Activated naive CD8-positive, alpha-beta T cell treated with anti-CD3 and anti-CD28 coated beads, Interleukin-2, amount 50 U/mL, for 24 hours (primary cell): ENCODE results near the gene PCSK2.
"Not testable (repeated sequence)": the region's sequence is repeated elsewhere in the genome, so short reads cannot be mapped to it uniquely, and the experiment has no call there.

ENCODE experiments used
- ATAC-seq: fragments of 150-1000 bp; cut with Tn5 transposase; one replicate; pipeline ENCODE4 v1.10.0; 2021
- DNase-seq: peaks from one replicate; pipeline ENCODE4 v3.0.0; 2021
- H3K27ac Mint-ChIP-seq: one replicate; pipeline ENCODE4 v1.8.0; 2021; ENCODE audit warnings: mild to moderate bottlenecking, mixed read lengths
- H3K27me3 Mint-ChIP-seq: one replicate; pipeline ENCODE4 v1.8.0; 2021; ENCODE audit warnings: mixed read lengths
- H3K36me3 Mint-ChIP-seq: one replicate; pipeline ENCODE4 v1.8.0; 2021; ENCODE audit warnings: low read depth, mixed read lengths
- H3K4me1 Mint-ChIP-seq: one replicate; pipeline ENCODE4 v1.8.0; 2021; ENCODE audit warnings: mixed read lengths
- H3K4me3 Mint-ChIP-seq: one replicate; pipeline ENCODE4 v1.8.0; 2021; ENCODE audit warnings: mild to moderate bottlenecking, moderate library complexity, mixed read lengths
- H3K9me3 Mint-ChIP-seq: one replicate; pipeline ENCODE4 v1.8.0; 2021; ENCODE audit warnings: mixed read lengths

Gene PCSK2

GRCh38 chr20:17226410-17227218, at the start of gene PCSK2:
PCSK2 (plus strand) TSS chr20:17227040; CDS start chr20:17227306, 266 bp downstream.
- H3K4me3 Mint-ChIP-seq = no peak within 1 kb of the TSS
- no peak for DNase-seq
- H3K27me3 Mint-ChIP-seq = peaks cover 58% of the 10 kb centered on the region
- no peaks in the 10 kb centered on the region for H3K36me3 Mint-ChIP-seq
- no peaks in the 10 kb centered on the region for H3K9me3 Mint-ChIP-seq
- H3K27ac Mint-ChIP-seq = no peak within 1 kb of the TSS
- H3K4me1 Mint-ChIP-seq = no peaks in the 10 kb centered on the region
- no peak for ATAC-seq

- ATAC-seq (no peak), DNase-seq (no peak)
- Mint-ChIP-seq H3K27ac (no peak overlapping the region), H3K9me3 (peaks cover 11% of the 10 kb centered on the region), H3K4me1 (no peaks in the 10 kb centered on the region), H3K27me3 (peaks cover 1% of the 10 kb centered on the region), H3K36me3 (no peaks in the 10 kb centered on the region), H3K4me3 (no peak overlapping the region)
Measured at GRCh38 chr20:17177341-17177740, 49.5 kb upstream of the PCSK2 start.

GRCh38 chr20:17179840-17180239, 47.0 kb upstream of the PCSK2 start:
- Mint-ChIP-seq H3K27ac (no peak overlapping the region), H3K4me1 (no peaks in the 10 kb centered on the region), H3K9me3 (peaks cover 22% of the 10 kb centered on the region)

GRCh38 chr20:17189976-17190695, 36.7 kb upstream of the PCSK2 start:
- Mint-ChIP-seq H3K27me3 (no peaks in the 10 kb centered on the region), H3K4me3 (no peak overlapping the region), H3K27ac (no peak overlapping the region), H3K4me1 (no peaks in the 10 kb centered on the region), H3K36me3 (no peaks in the 10 kb centered on the region), H3K9me3 (peaks cover 4% of the 10 kb centered on the region)
- DNase-seq (no peak), ATAC-seq (no peak)

More at GRCh38 chr20:17179840-17180239, 47.0 kb upstream of the PCSK2 start:
- DNase-seq (no peak), ATAC-seq (no peak)
- Mint-ChIP-seq H3K27me3 (peaks cover 1% of the 10 kb centered on the region), H3K36me3 (no peaks in the 10 kb centered on the region), H3K4me3 (no peak overlapping the region)

GRCh38 chr20:17197041-17197440, 29.8 kb upstream of the PCSK2 start:
- DNase-seq (no peak), ATAC-seq (no peak)
- no peak overlapping the region for H3K4me3 Mint-ChIP-seq
- no peaks in the 10 kb centered on the region for H3K9me3 Mint-ChIP-seq
- no peaks in the 10 kb centered on the region for H3K27me3 Mint-ChIP-seq
- H3K4me1 Mint-ChIP-seq = no peaks in the 10 kb centered on the region
- no peak overlapping the region for H3K27ac Mint-ChIP-seq
- no peaks in the 10 kb centered on the region for H3K36me3 Mint-ChIP-seq

- ATAC-seq (no peak), DNase-seq (no peak)
- H3K36me3 Mint-ChIP-seq = no peaks in the 10 kb centered on the region
- no peak overlapping the region for H3K4me3 Mint-ChIP-seq
- no peaks in the 10 kb centered on the region for H3K9me3 Mint-ChIP-seq
- H3K4me1 Mint-ChIP-seq = no peaks in the 10 kb centered on the region
- H3K27ac Mint-ChIP-seq = no peak overlapping the region
- H3K27me3 Mint-ChIP-seq = no peaks in the 10 kb centered on the region
Measured at GRCh38 chr20:17202030-17202429, 24.8 kb upstream of the PCSK2 start.

- Mint-ChIP-seq H3K4me1 (no peaks in the 10 kb centered on the region), H3K36me3 (no peaks in the 10 kb centered on the region), H3K27me3 (no peaks in the 10 kb centered on the region), H3K27ac (no peak overlapping the region), H3K4me3 (no peak overlapping the region), H3K9me3 (no peaks in the 10 kb centered on the region)
- no peak for ATAC-seq
- DNase-seq = no peak
Measured at GRCh38 chr20:17202673-17203072, 24.2 kb upstream of the PCSK2 start.

GRCh38 chr20:17205084-17205813, 21.6 kb upstream of the PCSK2 start:
- no peak for DNase-seq
- no peaks in the 10 kb centered on the region for H3K36me3 Mint-ChIP-seq
- no peak for ATAC-seq
- no peak overlapping the region for H3K4me3 Mint-ChIP-seq
- H3K27me3 Mint-ChIP-seq = no peaks in the 10 kb centered on the region
- no peak overlapping the region for H3K27ac Mint-ChIP-seq
- no peaks in the 10 kb centered on the region for H3K9me3 Mint-ChIP-seq
- H3K4me1 Mint-ChIP-seq = no peaks in the 10 kb centered on the region

GRCh38 chr20:17210387-17210786, 16.5 kb upstream of the PCSK2 start:
- DNase-seq = no peak
- Mint-ChIP-seq H3K9me3 (no peaks in the 10 kb centered on the region), H3K4me1 (no peaks in the 10 kb centered on the region), H3K27me3 (no peaks in the 10 kb centered on the region), H3K27ac (no peak overlapping the region), H3K4me3 (no peak overlapping the region), H3K36me3 (no peaks in the 10 kb centered on the region)
- ATAC-seq = no peak

- Mint-ChIP-seq H3K36me3 (no peaks in the 10 kb centered on the region), H3K27me3 (no peaks in the 10 kb centered on the region), H3K4me3 (no peak overlapping the region), H3K9me3 (no peaks in the 10 kb centered on the region), H3K27ac (no peak overlapping the region), H3K4me1 (no peaks in the 10 kb centered on the region)
- no peak for ATAC-seq
- no peak for DNase-seq
Measured at GRCh38 chr20:17210983-17211382, 15.9 kb upstream of the PCSK2 start.

- Mint-ChIP-seq H3K27ac (no peak overlapping the region), H3K4me1 (no peaks in the 10 kb centered on the region), H3K9me3 (no peaks in the 10 kb centered on the region), H3K27me3 (no peaks in the 10 kb centered on the region), H3K4me3 (no peak overlapping the region), H3K36me3 (no peaks in the 10 kb centered on the region)
- ATAC-seq (no peak), DNase-seq (no peak)
Measured at GRCh38 chr20:17215167-17215566, 11.7 kb upstream of the PCSK2 start.

GRCh38 chr20:17219856-17220255, 7.0 kb upstream of the PCSK2 start:
- not testable (repeated sequence) for H3K27ac Mint-ChIP-seq, H3K9me3 Mint-ChIP-seq

GRCh38 chr20:17223553-17223952, 3.3 kb upstream of the PCSK2 start:
- H3K9me3 Mint-ChIP-seq = no peaks in the 10 kb centered on the region
- H3K27me3 Mint-ChIP-seq = peaks cover 44% of the 10 kb centered on the region
- no peaks in the 10 kb centered on the region for H3K36me3 Mint-ChIP-seq
- H3K4me1 Mint-ChIP-seq = no peaks in the 10 kb centered on the region
- no peak for ATAC-seq
- no peak overlapping the region for H3K27ac Mint-ChIP-seq
- DNase-seq = no peak
- no peak overlapping the region for H3K4me3 Mint-ChIP-seq

More at GRCh38 chr20:17219856-17220255, 7.0 kb upstream of the PCSK2 start:
- H3K27me3 Mint-ChIP-seq = peaks cover 11% of the 10 kb centered on the region
- H3K4me1 Mint-ChIP-seq, H3K4me3 Mint-ChIP-seq, ATAC-seq, H3K36me3 Mint-ChIP-seq, DNase-seq: not testable (repeated sequence)

- Mint-ChIP-seq H3K9me3 (no peaks in the 10 kb centered on the region), H3K36me3 (no peaks in the 10 kb centered on the region), H3K27ac (no peak overlapping the region), H3K4me1 (no peaks in the 10 kb centered on the region), H3K4me3 (no peak overlapping the region), H3K27me3 (peaks cover 58% of the 10 kb centered on the region)
- no peak for DNase-seq
- ATAC-seq = no peak
Measured at GRCh38 chr20:17225851-17226409, 910 bp upstream of the PCSK2 start.
